Measurements from ENCODE around the gene LRRC49. TPM values are rescaled to one million over a fixed set of nuclear protein-coding genes. Genes with fewer than 3 reads are reported as not detected.
"Not testable (repeated sequence)": the region's sequence is repeated elsewhere in the genome, so short reads cannot be mapped to it uniquely, and the experiment has no call there.

LRRC49 gene
- total RNA-seq, 2 donors from 2014 or later, result 2.4 to 2.8 TPM

DNA sequence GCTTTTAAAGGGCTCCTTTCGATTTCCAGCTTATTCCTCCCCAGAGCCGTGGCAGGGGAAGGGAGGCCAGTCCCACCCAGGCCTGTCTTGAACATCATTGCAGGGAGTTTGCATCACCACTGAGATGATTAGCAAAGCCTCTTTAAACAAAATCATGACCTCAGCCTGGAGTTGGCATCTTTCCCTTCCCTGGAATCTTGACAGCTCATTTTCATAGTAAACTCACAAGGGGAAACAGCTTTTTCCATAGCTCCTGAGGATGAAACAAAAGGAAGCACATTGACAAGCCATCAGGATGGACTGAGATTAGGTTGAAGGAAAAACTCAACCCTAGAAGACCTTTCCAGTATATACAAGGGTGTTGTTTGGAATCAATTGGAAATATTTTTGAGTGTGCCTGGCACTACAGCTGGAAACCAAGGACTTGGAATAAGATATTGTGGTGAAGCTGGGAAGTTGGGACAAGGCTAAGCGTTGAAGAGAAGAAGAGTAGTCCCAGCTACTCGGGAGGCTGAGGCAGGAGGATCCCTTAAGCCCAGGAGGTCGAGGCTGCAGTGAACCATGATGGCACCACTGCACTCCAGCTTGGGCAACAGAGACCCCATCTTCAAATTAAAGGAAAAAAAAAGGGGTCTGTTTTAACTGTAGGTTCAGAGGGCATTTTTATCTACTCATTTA is 35.6 kb upstream of the LRRC49 start:
- Histone ChIP-seq H3K9ac (ENCODE audit: low read depth in 2 of 2, low read length in 2 of 2) (no peak overlapping the region), H3K27ac (no peak overlapping the region), H3K27me3 (peaks cover 8% of the 10 kb centered on the region), H3K9me3 (no peaks in the 10 kb centered on the region), H3K36me3 (no peaks in the 10 kb centered on the region), H3K4me3 (no peak overlapping the region), H3K4me1 (no peaks in the 10 kb centered on the region)
- intact Hi-C loops (cut with DNase I), result no loop called here
- DNase-seq, result peak; percentile 68
- TF ChIP-seq, protein P1, sequence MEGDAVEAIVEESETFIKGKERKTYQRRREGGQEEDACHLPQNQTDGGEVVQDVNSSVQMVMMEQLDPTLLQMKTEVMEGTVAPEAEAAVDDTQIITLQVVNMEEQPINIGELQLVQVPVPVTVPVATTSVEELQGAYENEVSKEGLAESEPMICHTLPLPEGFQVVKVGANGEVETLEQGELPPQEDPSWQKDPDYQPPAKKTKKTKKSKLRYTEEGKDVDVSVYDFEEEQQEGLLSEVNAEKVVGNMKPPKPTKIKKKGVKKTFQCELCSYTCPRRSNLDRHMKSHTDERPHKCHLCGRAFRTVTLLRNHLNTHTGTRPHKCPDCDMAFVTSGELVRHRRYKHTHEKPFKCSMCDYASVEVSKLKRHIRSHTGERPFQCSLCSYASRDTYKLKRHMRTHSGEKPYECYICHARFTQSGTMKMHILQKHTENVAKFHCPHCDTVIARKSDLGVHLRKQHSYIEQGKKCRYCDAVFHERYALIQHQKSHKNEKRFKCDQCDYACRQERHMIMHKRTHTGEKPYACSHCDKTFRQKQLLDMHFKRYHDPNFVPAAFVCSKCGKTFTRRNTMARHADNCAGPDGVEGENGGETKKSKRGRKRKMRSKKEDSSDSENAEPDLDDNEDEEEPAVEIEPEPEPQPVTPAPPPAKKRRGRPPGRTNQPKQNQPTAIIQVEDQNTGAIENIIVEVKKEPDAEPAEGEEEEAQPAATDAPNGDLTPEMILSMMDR (IDR thresholded peaks at IDR 0.05), result no peak

- no peak for DNase-seq
- Histone ChIP-seq H3K4me3 (no peak overlapping the region), H3K27me3 (peaks cover 8% of the 10 kb centered on the region), H3K9ac (ENCODE audit: low read depth in 2 of 2, low read length in 2 of 2) (no peak overlapping the region), H3K27ac (no peak overlapping the region), H3K36me3 (no peaks in the 10 kb centered on the region), H3K9me3 (no peaks in the 10 kb centered on the region), H3K4me1 (no peaks in the 10 kb centered on the region)
- TF ChIP-seq, protein P1 (IDR thresholded peaks at IDR 0.05), result no peak
- intact Hi-C loops (cut with DNase I), result no loop called here
These were observed 34.9 kb upstream of the LRRC49 start for GRCh38 chr15:70857562-70858285.

GRCh38 chr15:70858614-70859321 is 33.9 kb upstream of the LRRC49 start:
- H3K27ac ChIP-seq; H3K4me3 ChIP-seq; H3K9me3 ChIP-seq; intact Hi-C loops (cut with DNase I); H3K36me3 ChIP-seq; H3K27me3 ChIP-seq; DNase-seq; H3K9ac ChIP-seq (ENCODE audit: low read depth in 2 of 2, low read length in 2 of 2); H3K4me1 ChIP-seq: not testable (repeated sequence)

- Histone ChIP-seq H3K4me1 (no peaks in the 10 kb centered on the region), H3K27ac (no peak overlapping the region), H3K9me3 (no peaks in the 10 kb centered on the region), H3K9ac (ENCODE audit: low read depth in 2 of 2, low read length in 2 of 2) (no peak overlapping the region), H3K36me3 (no peaks in the 10 kb centered on the region), H3K4me3 (no peak overlapping the region), H3K27me3 (no peaks in the 10 kb centered on the region)
- DNase-seq, result no peak
- TF ChIP-seq, protein P1 (IDR thresholded peaks at IDR 0.05), result no peak
- intact Hi-C loops (cut with DNase I), result no loop called here
These were observed 33.2 kb upstream of the LRRC49 start for GRCh38 chr15:70859322-70859908.

DNA sequence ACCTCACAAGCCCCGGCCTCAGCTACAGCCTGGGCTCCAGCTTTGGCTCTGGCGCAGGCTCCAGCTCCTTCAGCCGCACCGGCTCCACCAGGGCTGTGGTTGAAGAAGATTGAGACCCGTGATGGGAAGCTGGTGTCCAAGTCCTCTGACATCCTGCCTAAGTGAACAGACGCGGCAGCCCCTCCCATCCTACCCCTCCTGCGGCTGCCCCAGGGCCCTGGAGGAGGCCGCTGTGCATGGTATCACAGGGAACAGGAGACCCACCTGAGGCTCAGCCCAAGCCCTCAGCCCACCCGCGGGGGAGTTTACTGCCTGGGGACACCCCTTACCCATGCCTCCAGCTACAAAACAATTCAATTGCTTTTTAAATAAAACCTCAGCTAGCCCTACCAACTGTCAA is 32.6 kb upstream of the LRRC49 start:
- H3K4me1 ChIP-seq, result no peaks in the 10 kb centered on the region
- no peak overlapping the region for H3K9ac ChIP-seq (ENCODE audit: low read depth in 2 of 2, low read length in 2 of 2)
- H3K36me3 ChIP-seq, result no peaks in the 10 kb centered on the region
- TF ChIP-seq, protein P1 (IDR thresholded peaks at IDR 0.05), result no peak
- no peak for DNase-seq
- H3K4me3 ChIP-seq, result no peak overlapping the region
- no peaks in the 10 kb centered on the region for H3K9me3 ChIP-seq
- H3K27ac ChIP-seq, result no peak overlapping the region
- intact Hi-C loops (cut with DNase I), result no loop called here
- no peaks in the 10 kb centered on the region for H3K27me3 ChIP-seq
